Natural killer cell treated with Interleukin-12 subunit alpha and Interleukin-12 subunit beta and Interleukin-15 and Interleukin-18, amount 100 ng/mL, for 72 hours (primary cell): ENCODE data around the gene SMCO2. TPM values are rescaled to one million over a fixed set of nuclear protein-coding genes. Genes with fewer than 3 reads are reported as not detected.

ENCODE experiments used
- ATAC-seq, 2 donors: fragments of 150-1000 bp; cut with Tn5 transposase in 1 of 2; sonication (Bioruptor Pico), chemical (Tn5 transposase) in 1 of 2; 2 replicates each; pipeline ENCODE4 v1.10.0; 2021
- DNase-seq: peaks from one replicate; pipeline ENCODE4 v3.0.0; 2022; ENCODE audit warnings: low spot score
- H3K27ac Mint-ChIP-seq, 2 donors: 1 replicate in 1 of 2; 2 replicates in 1 of 2; pipeline ENCODE4 v1.8.0; 2022; ENCODE audit warnings: mixed read lengths in 2 of 2, mild to moderate bottlenecking in 1 of 2, moderate library complexity in 1 of 2
- H3K27me3 Mint-ChIP-seq, 2 donors: 1 replicate in 1 of 2; 2 replicates in 1 of 2; pipeline ENCODE4 v1.8.0; 2022; ENCODE audit warnings: mixed read lengths in 2 of 2
- H3K36me3 Mint-ChIP-seq: one replicate; pipeline ENCODE4 v1.8.0; 2022; ENCODE audit warnings: mixed read lengths
- H3K4me1 Mint-ChIP-seq, 2 donors: 1 replicate in 1 of 2; 2 replicates in 1 of 2; pipeline ENCODE4 v1.8.0; 2022; ENCODE audit warnings: low read depth in 2 of 2, mixed read lengths in 2 of 2, mild to moderate bottlenecking in 1 of 2
- H3K4me3 Mint-ChIP-seq: one replicate; pipeline ENCODE4 v1.8.0; 2022; ENCODE audit warnings: mixed read lengths
- H3K9me3 Mint-ChIP-seq: 2 replicates; pipeline ENCODE4 v1.8.0; 2022; ENCODE audit warnings: mixed read lengths
- total RNA-seq, 2 donors: library from RNA; stranded (reverse); gene quantifications; one replicate each; pipeline ENCODE4 v1.2.3, GENCODE V29; 2022

Gene SMCO2
- total RNA-seq, 2 donors from 2014 or later, result 1.0 to 1.1 TPM

DNA sequence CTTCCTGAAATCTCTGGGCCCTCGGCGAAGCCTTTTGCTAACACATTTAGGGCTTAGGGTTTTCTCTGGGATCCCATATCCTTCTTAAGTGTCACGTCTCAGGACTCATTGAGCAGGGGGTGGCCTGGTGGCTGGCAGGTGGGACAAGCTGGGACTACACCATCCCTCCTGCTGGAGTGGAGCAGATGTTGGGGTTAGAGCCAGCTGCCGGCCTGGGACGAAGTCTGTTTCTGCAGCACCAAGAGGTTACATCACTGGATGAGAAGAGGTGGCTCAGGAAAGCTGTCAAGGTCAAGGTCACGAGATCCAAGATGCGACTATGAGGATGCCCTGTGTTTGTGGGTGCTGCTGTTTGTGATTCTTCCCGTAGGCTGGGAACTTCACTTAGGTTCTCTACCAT lies 16.3 kb downstream of the SMCO2 start:
- Mint-ChIP-seq H3K4me1 (peaks cover 11 to 49% of the 10 kb centered on the region in 2 donors), H3K36me3 (no peaks in the 10 kb centered on the region), H3K4me3 (no peak overlapping the region), H3K27ac (peak overlapping the region in 1 of 2 donors; percentile 30), H3K27me3 (peaks cover 20 to 34% of the 10 kb centered on the region in 2 donors), H3K9me3 (no peaks in the 10 kb centered on the region)
- ATAC-seq (no peak), DNase-seq (no peak)

DNA sequence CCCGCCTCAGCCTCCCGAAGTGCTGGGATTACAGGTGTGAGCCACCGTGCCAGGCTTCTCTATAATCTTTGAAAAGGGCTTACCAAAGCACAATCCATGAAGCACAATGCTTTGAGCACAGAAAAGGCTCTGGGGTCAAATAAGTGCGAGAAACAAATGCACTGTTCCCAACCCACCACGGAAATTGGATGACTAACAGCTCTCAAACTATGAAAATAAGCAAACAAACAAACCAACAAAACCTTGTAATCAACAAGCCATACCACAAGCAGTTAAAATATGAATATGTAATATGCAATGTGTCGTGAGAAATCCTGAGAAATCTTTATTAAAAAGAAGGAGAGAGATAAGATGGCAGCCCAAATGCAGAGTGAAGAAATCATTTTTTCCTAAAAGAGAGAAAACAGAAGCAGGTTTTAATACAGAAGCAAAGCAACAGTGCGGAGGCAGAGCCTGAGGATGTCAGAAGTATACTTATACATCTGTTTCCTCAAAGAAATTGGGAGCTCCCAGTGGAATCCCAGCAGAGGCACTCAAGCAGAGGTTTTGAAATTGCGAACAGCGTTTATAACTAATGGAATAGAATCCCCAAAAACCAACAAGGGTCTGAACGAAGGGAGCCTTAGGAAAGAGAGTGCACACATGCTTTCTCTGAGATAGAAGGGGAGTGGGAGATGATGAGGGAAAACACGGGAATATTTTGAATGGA lies 17.1 kb downstream of the SMCO2 start:
- H3K4me3 Mint-ChIP-seq, result peak overlapping the region; percentile 62
- ATAC-seq (no peak), DNase-seq (no peak)
- H3K36me3 Mint-ChIP-seq, result no peaks in the 10 kb centered on the region
- H3K9me3 Mint-ChIP-seq, result no peaks in the 10 kb centered on the region
- peaks cover 11 to 49% of the 10 kb centered on the region in 2 donors for H3K4me1 Mint-ChIP-seq
- H3K27me3 Mint-ChIP-seq, result peaks cover 20 to 36% of the 10 kb centered on the region in 2 donors
- H3K27ac Mint-ChIP-seq, result peak overlapping the region in 1 of 2 donors; percentile 59

DNA sequence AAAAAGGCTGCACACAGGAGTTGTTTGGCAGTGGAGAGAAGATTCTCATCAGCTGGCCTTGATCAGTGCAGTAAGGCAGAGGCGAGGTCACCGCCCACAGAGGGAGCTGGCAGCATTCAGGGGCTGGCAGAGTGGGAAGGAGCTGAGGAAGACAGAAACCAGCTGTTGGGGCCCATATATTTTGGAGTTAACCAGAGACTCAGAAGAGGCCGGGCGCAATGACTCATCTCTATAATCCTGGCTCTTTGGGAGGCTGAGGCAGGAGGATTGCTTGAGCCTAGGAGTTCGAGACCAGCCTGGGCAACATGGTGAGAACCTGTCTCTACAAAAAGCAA lies 17.7 kb downstream of the SMCO2 start:
- Mint-ChIP-seq H3K27ac (peak overlapping the region in 1 of 2 donors; percentile 59), H3K4me1 (peaks cover 11 to 49% of the 10 kb centered on the region in 2 donors), H3K4me3 (peak overlapping the region; percentile 62), H3K36me3 (no peaks in the 10 kb centered on the region), H3K9me3 (no peaks in the 10 kb centered on the region), H3K27me3 (peaks cover 18 to 41% of the 10 kb centered on the region in 2 donors)
- DNase-seq (no peak), ATAC-seq (no peak)

DNA sequence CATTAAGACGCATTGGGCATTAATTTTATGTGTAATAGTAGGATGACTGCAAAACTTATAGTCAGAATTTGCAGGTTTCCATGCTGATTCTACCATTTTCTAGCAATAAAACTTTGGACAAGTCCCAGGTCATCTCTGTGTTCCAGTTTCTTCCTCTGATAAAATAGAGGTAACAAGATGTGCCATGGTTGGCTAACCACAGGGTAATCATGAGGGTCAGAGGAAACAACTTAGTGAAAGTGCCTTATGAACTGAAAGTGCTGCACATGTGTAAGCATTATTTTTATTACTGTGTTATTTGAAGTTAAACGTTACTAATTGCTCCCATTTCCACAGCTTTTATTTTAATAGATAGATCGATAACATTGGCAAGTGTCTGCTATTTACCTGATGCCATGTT lies 21.1 kb downstream of the SMCO2 start:
- no peak overlapping the region for H3K4me3 Mint-ChIP-seq
- H3K9me3 Mint-ChIP-seq, result no peaks in the 10 kb centered on the region
- H3K36me3 Mint-ChIP-seq, result no peaks in the 10 kb centered on the region
- ATAC-seq (no peak), DNase-seq (no peak)
- no peak overlapping the region for H3K27ac Mint-ChIP-seq
- H3K27me3 Mint-ChIP-seq, result peaks cover 17 to 41% of the 10 kb centered on the region in 2 donors
- H3K4me1 Mint-ChIP-seq, result peaks cover 8 to 28% of the 10 kb centered on the region in 2 donors

DNA sequence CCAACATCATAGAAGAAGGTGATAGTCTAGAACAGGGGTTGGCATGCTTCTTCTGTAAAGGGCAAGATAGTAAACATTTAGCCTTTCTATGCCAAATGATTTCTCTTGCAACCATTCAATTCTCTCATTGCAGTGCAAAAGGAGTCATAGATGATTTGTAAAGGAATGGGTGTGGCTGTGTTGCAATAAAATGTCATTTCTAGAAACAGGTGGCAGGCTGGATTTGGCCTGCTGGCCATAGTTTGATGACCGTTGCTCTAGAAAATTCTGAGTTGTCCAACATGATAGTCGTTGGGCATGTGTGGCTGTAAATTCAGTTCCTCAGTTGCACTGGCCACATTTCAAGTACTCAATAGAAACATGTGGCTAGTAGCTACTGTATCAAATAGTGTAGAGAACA lies 21.7 kb downstream of the SMCO2 start:
- H3K4me1 Mint-ChIP-seq, result peaks cover 10 to 24% of the 10 kb centered on the region in 2 donors
- H3K36me3 Mint-ChIP-seq, result no peaks in the 10 kb centered on the region
- ATAC-seq (no peak), DNase-seq (no peak)
- H3K27me3 Mint-ChIP-seq, result peaks cover 18 to 40% of the 10 kb centered on the region in 2 donors
- H3K4me3 Mint-ChIP-seq, result no peak overlapping the region
- H3K27ac Mint-ChIP-seq, result no peak overlapping the region
- H3K9me3 Mint-ChIP-seq, result no peaks in the 10 kb centered on the region

DNA sequence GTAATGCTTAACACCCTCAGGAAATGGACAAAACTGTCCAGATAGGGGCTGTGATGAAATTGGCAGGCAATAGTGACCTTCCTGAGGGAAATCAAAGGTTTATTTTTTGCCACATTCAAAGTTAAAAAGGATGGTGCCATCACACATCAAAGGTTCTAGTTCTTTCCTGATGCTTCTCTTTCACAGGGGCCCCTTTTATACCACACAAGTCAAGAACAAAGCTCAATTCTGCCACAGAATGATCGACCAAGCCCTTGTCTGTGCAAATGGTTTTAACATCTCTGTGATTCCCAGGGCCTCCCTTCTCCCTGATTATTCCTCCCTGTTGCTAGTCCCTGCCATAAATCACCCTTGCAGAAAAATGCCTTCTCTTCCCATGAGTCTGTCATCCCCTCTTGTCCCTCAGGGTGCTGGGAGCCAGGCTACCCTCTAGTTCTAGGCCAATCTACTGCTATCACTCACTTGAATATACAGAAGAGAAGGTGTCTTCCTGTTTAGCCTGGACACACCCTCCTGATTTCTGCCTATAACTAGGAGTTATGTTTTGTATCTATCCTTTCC lies 22.7 kb downstream of the SMCO2 start:
- Mint-ChIP-seq H3K36me3 (no peaks in the 10 kb centered on the region), H3K4me1 (peaks cover 8 to 14% of the 10 kb centered on the region in 2 donors), H3K27ac (no peak overlapping the region), H3K9me3 (no peaks in the 10 kb centered on the region), H3K27me3 (peaks cover 14 to 37% of the 10 kb centered on the region in 2 donors), H3K4me3 (no peak overlapping the region)
- no peak for ATAC-seq
- DNase-seq, result no peak

DNA sequence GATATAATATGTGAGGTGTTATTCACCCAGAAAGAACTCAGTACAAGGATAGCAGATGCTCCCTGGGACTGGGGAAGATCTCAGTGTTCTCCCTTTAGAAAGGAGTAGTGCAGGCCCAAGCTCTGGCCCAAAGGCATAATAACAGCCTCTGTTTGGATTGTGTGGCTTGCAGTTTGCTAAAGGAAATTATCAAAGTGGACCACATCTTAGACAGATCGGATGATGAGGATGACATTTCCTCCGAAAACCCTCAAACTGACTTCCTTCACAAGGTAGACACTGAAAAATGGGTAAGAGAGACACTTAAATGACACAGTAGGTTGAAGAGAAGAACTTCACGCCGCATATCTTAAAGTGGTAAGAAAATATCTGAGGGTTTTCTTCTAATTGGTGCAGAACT lies 26.1 kb downstream of the SMCO2 start:
- ATAC-seq (no peak), DNase-seq (no peak)
- Mint-ChIP-seq H3K4me3 (no peak overlapping the region), H3K27me3 (peaks cover 9 to 24% of the 10 kb centered on the region in 2 donors), H3K27ac (no peak overlapping the region), H3K36me3 (peaks cover 19% of the 10 kb centered on the region), H3K4me1 (peaks cover 8% of the 10 kb centered on the region in 2 donors), H3K9me3 (peaks cover 9% of the 10 kb centered on the region)

DNA sequence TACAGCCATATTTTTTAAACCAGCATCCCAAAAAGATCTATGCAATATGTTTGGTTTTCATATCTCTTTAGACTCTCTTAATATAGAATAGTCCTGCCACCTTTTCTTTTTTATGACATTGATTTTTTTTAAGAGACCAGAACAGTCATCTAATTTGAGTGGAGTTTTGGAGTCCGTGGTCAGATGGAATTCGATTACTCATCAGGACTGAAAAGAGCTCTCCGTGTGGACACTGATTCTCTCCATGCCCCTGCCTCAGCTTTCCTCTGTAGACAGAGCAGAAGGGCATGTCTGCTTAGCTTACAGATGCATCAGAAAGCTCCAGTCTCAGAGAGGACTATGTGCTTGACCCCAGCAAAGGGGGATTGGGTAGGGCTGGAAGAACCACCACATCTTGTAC lies 27.8 kb downstream of the SMCO2 start:
- H3K36me3 Mint-ChIP-seq, result peaks cover 26% of the 10 kb centered on the region
- peaks cover 12 to 15% of the 10 kb centered on the region in 2 donors for H3K27me3 Mint-ChIP-seq
- ATAC-seq, result peak in 1 of 2 donors; percentile 20
- no peak overlapping the region for H3K27ac Mint-ChIP-seq
- peaks cover 15% of the 10 kb centered on the region for H3K9me3 Mint-ChIP-seq
- no peak for DNase-seq
- H3K4me3 Mint-ChIP-seq, result no peak overlapping the region
- H3K4me1 Mint-ChIP-seq, result peaks cover 5 to 7% of the 10 kb centered on the region in 2 donors

DNA sequence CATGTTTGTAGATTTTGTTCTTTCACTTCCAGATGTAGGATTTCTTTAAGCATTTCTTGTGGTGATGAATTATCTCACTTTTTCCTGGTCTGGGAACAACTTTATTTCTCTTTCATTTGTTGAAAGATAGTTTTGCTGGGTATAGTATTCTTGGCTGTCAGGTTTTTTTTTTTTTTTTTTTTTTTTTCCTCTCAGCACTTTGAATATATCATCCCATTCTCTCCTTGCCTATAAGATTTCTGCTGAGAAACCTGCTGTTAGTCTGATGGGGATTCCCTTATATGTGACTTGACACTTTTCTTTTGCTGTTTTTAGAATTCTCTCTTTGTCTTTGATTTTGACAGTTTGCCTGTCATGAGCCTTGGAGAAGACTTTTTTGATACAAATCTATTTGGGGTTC lies 30.5 kb downstream of the SMCO2 start:
- no peak for DNase-seq
- Mint-ChIP-seq H3K4me1 (peaks cover 0 to 3% of the 10 kb centered on the region in 2 donors), H3K27ac (no peak overlapping the region), H3K4me3 (no peak overlapping the region), H3K27me3 (peaks cover 8 to 9% of the 10 kb centered on the region in 2 donors), H3K36me3 (peaks cover 26% of the 10 kb centered on the region), H3K9me3 (peaks cover 17% of the 10 kb centered on the region)
- ATAC-seq, result no peak

DNA sequence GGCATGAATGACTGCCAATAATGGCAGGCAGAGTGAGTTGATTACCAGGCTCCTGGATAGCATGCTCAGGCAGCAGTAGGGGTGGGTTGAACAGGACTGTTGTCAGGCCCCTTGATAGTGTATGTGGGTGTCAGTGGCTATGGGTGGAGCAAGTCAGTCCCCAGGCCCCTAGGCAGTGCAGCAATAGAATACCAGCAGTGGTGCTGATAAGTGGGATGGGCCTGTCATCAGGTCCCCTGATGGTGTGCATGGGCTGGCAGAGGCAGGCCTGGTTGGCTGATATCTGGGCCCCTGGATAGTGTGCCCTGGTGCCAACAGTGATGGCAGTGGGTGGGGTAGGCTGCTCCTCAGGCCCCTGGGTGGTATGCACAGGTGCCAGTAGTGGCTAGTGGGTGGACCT lies 32.4 kb downstream of the SMCO2 start:
- no peak for DNase-seq
- peak in 1 of 2 donors; percentile 49 for ATAC-seq
- Mint-ChIP-seq H3K27me3 (peaks cover under 1 to 4% of the 10 kb centered on the region in 2 donors), H3K4me3 (no peak overlapping the region), H3K4me1 (no peaks in the 10 kb centered on the region), H3K27ac (no peak overlapping the region), H3K36me3 (peaks cover 26% of the 10 kb centered on the region), H3K9me3 (peaks cover 17% of the 10 kb centered on the region)

DNA sequence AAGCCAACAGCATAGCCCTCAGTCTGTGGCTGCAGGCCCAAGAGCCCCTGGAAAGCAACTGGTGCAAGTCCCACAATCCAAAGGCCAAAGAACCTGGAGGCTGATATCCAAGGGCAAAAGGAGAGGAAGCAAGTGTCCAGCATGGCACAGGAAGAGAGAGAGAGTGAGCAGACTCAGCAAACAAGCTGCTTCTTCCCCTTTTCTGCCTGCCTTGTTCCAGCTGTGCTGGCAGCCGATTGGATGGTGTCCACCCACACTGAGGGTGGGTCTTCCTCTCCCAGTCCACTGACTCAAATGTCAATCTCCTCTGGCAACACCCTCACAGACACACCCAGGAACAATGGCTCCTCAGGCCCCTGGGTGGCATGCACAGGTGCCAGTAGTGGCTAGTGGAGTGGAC lies 33.5 kb downstream of the SMCO2 start:
- DNase-seq (no peak), ATAC-seq (no peak)
- no peaks in the 10 kb centered on the region for H3K4me1 Mint-ChIP-seq
- no peak overlapping the region for H3K27ac Mint-ChIP-seq
- H3K36me3 Mint-ChIP-seq, result peaks cover 26% of the 10 kb centered on the region
- peaks cover 0 to 4% of the 10 kb centered on the region in 2 donors for H3K27me3 Mint-ChIP-seq
- H3K4me3 Mint-ChIP-seq, result no peak overlapping the region
- peaks cover 17% of the 10 kb centered on the region for H3K9me3 Mint-ChIP-seq

DNA sequence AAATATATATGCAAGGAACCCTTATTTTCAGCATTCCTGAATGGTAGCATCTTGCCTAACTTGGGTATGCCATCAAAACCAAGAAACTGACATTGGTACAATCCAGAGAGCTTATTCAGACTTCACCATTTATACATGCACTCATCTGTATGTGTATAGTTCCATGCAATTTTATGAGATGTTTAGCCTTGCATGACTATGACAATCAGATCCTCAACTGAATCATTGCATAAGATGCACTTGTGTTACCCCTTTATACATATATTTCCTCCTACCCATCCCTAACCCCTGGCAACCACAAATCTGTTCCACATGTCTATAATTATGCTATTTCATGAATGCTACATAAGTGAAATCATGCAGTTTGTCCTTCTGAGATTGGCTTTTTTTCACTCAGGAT lies 40.4 kb downstream of the SMCO2 start:
- Mint-ChIP-seq H3K36me3 (no peaks in the 10 kb centered on the region), H3K4me1 (no peaks in the 10 kb centered on the region), H3K4me3 (no peak overlapping the region), H3K27me3 (peaks cover 6 to 9% of the 10 kb centered on the region in 2 donors), H3K9me3 (no peaks in the 10 kb centered on the region), H3K27ac (no peak overlapping the region)
- ATAC-seq (no peak), DNase-seq (no peak)

DNA sequence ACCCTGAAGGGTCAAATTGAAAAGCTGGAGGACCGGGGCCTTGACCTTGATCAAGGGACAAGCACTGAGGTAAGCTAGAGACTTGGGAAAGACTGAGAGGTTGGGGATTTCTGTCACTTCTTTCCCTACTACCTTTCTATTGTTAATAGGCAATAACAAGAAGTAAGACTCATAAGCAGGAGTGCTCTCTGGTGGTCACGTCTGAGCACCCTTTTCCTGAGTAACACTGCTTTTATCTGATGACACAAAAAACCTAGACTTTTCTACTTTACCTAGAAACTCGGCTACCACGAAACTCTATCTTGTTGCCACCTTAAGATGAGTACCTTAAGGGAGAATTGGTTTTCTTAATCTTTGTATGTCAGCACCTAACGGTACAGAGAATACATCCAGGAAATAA lies 41.9 kb downstream of the SMCO2 start:
- H3K4me3 Mint-ChIP-seq, result no peak overlapping the region
- H3K36me3 Mint-ChIP-seq, result no peaks in the 10 kb centered on the region
- ATAC-seq (no peak), DNase-seq (no peak)
- H3K9me3 Mint-ChIP-seq, result no peaks in the 10 kb centered on the region
- H3K27ac Mint-ChIP-seq, result no peak overlapping the region
- H3K27me3 Mint-ChIP-seq, result peaks cover 9 to 10% of the 10 kb centered on the region in 2 donors
- no peaks in the 10 kb centered on the region for H3K4me1 Mint-ChIP-seq

DNA sequence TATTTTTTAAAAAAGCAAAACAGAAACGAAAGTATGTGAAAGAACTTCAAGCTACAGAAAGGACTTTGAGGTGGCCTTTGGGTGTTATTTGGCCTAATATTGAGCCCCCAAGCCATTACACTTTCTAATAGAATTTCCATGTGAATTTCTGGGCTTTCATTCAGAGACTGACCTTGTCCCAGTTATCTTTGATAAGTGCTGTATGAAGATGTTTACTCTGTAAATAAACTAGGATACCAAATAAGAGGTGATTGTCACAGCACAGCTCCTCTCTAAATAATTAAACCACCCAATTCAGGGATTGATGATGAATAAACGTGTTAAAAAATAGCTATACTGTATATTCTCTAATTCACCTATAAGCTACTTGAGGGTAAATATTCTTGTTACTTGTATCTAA lies 44.7 kb downstream of the SMCO2 start:
- ATAC-seq (no peak), DNase-seq (no peak)
- H3K4me3 Mint-ChIP-seq, result no peak overlapping the region
- peaks cover 17 to 20% of the 10 kb centered on the region in 2 donors for H3K27me3 Mint-ChIP-seq
- no peaks in the 10 kb centered on the region for H3K9me3 Mint-ChIP-seq
- no peaks in the 10 kb centered on the region for H3K36me3 Mint-ChIP-seq
- no peaks in the 10 kb centered on the region for H3K4me1 Mint-ChIP-seq
- H3K27ac Mint-ChIP-seq, result no peak overlapping the region
